Body of pancreas (tissue), 4 donors: ENCODE data around the gene LINS1. TPM values are rescaled to one million over a fixed set of nuclear protein-coding genes. Genes with fewer than 3 reads are reported as not detected.

Experiments used
- ATAC-seq: fragments of 150-250 bp; one replicate; pipeline ENCODE4 v1.9.1; 2016
- DNase-seq, 4 donors: peaks; one replicate each; pipeline ENCODE4 v3.0.0-alpha.2; 2019
- H3K27ac ChIP-seq, 4 donors: fragments of 200-600 bp; sonication (generic); 1 replicate in 3 of 4; 2 replicates in 1 of 4; pipeline versions ENCODE4 v1.5.1 to v1.6.1; 2016 to 2019; ENCODE audit warnings: mild to moderate bottlenecking in 1 of 4, mixed read lengths in 1 of 4, moderate library complexity in 1 of 4
- H3K27me3 ChIP-seq, 2 donors: fragments of 200-600 bp; sonication (generic); one replicate each; pipeline ENCODE4 v1.6.0; 2016; ENCODE audit warnings: mild to moderate bottlenecking in 1 of 2
- H3K36me3 ChIP-seq, 2 donors: fragments of 200-600 bp; sonication (generic); replicated peaks in 1 of 2; 2 replicates each; pipeline ENCODE4 v1.5.1; 2016; ENCODE audit warnings: low read depth in 2 of 2; ENCODE audit not compliant: insufficient read depth in 1 of 2
- H3K4me1 ChIP-seq: fragments of 200-600 bp; sonication (generic); one replicate; pipeline ENCODE4 v1.6.0; 2016
- H3K4me3 ChIP-seq, 2 donors: fragments of 200-600 bp; sonication (generic); 1 replicate in 1 of 2; 2 replicates in 1 of 2; pipeline ENCODE4 v1.5.1; 2016 to 2019
- H3K9me3 ChIP-seq, 3 donors: fragments of 200-600 bp; sonication (generic); 1 replicate in 2 of 3; 2 replicates in 1 of 3; pipeline ENCODE4 v1.5.1; 2016
- POLR2A ChIP-seq, 3 donors: fragments of 450-650 bp; IDR thresholded peaks; one replicate each; pipeline ENCODE4 v1.6.1; 2016; ENCODE audit warnings: antibody characterized with exemption in 3 of 3, mild to moderate bottlenecking in 2 of 3
- WGBS, 2 donors: methylation state at CpG; one replicate each; pipeline ENCODE4 v1.1.5; 2017; 5-methylcytosine and 5-hydroxymethylcytosine counted together
- intact Hi-C: fragments of 100-400 bp; cut with DNase I; formaldehyde crosslinking; loops from one replicate; pipeline ENCODE4 v1.15.1; 2023
- total RNA-seq, 2 donors: library from RNA; depleted of rRNA; stranded (reverse); fragments of >200 nt; gene quantifications; one replicate each; pipeline ENCODE4 v1.1.0, GENCODE V29; 2016
- TF ChIP-seq, protein P1 (sequence below), 7 experiments: fragments of 450-650 bp in 4 of 7; fragments of 200-600 bp in 3 of 7; sonication (generic) in 3 of 7; IDR thresholded peaks; one replicate each; pipeline ENCODE4 v1.5.1; 2016 to 2019; ENCODE audit warnings: antibody characterized with exemption in 7 of 7

LINS1 gene
- total RNA-seq, 2 donors from 2014 or later: 7.0 to 18.1 TPM

DNA sequence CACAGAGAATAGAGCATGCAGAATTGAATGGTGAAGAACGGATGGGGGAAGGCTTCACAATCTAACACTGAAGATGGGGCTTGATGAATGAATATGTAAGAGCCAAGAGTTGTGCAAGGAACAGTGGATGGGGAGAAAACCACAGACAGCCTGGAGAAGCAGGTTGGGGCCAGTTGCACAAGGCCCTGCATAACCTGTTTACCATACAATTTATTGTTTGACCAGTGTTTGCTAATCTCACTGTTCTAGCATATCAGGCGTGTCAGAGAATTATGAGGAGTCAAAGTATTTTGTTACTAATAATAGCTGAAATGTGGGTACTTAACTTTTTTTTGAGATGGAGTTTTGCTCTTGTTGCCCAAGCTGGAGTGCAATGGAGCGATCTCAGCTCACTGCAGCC is 36.4 kb downstream of the LINS1 start:
- no peak for ATAC-seq
- TF ChIP-seq, protein P1, sequence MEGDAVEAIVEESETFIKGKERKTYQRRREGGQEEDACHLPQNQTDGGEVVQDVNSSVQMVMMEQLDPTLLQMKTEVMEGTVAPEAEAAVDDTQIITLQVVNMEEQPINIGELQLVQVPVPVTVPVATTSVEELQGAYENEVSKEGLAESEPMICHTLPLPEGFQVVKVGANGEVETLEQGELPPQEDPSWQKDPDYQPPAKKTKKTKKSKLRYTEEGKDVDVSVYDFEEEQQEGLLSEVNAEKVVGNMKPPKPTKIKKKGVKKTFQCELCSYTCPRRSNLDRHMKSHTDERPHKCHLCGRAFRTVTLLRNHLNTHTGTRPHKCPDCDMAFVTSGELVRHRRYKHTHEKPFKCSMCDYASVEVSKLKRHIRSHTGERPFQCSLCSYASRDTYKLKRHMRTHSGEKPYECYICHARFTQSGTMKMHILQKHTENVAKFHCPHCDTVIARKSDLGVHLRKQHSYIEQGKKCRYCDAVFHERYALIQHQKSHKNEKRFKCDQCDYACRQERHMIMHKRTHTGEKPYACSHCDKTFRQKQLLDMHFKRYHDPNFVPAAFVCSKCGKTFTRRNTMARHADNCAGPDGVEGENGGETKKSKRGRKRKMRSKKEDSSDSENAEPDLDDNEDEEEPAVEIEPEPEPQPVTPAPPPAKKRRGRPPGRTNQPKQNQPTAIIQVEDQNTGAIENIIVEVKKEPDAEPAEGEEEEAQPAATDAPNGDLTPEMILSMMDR (IDR thresholded peaks at IDR 0.05): no peak
- no peak for TF ChIP-seq POLR2A (IDR thresholded peaks at IDR 0.05)
- WGBS, 2 donors: 73 to 77% methylated on average over 3 of the region's 3 CpGs

DNA sequence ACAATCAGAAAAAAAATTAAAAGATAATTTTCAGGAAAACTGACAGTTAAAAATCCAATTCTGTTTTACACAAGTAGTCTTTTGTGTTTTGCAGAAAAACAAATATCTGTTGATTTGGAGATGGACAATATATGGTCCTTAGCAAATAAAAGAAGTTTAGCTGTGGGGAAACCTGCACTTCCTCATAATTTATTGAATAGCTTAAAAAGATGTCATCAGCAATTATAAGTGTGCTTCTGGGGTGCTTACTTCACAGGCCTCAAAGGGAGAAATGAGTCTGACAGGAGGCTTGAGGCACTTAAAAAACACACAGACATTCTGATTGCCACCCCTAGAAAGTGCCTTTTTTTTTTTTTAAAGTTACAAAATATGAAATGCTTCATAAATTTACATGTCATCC is 41.7 kb downstream of the LINS1 start:
- no peak overlapping the region for H3K27ac ChIP-seq

More for the DNA sequence above, 36.4 kb downstream of the LINS1 start:
- intact Hi-C loops: no loop called here
- DNase-seq: no peak
- Histone ChIP-seq H3K36me3 (peaks cover 0 to 3% of the 10 kb centered on the region in 2 donors), H3K27me3 (no peaks in the 10 kb centered on the region), H3K4me3 (no peak overlapping the region), H3K4me1 (no peaks in the 10 kb centered on the region), H3K27ac (no peak overlapping the region), H3K9me3 (no peaks in the 10 kb centered on the region)

DNA sequence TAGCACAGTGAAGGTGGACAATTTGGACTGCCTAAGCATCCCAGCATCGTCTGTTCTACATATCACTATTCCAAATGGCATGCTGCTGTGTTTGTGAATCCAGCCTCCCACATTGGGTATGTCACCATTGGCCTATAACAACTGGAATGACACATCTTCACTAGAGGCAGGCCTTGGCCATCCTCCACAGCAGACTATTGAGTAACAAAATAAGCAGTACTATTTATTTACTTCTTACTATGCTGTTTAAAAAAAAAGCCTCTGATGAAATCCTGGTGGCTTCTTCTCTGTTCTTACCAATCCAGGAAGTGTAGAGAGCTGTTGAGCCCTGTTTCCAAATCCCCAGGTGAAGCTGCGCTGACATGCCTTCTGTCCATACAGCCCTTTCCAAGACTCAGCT is 42.7 kb downstream of the LINS1 start:
- Histone ChIP-seq H3K27me3 (no peaks in the 10 kb centered on the region), H3K9me3 (no peaks in the 10 kb centered on the region), H3K4me1 (no peaks in the 10 kb centered on the region), H3K4me3 (no peak overlapping the region), H3K27ac (no peak overlapping the region), H3K36me3 (no peaks in the 10 kb centered on the region)
- intact Hi-C loops: no loop called here
- TF ChIP-seq POLR2A (IDR thresholded peaks at IDR 0.05): no peak
- TF ChIP-seq, protein P1 (IDR thresholded peaks at IDR 0.05): no peak
- WGBS, 2 donors: 92 to 93% methylated on average over 2 of the region's 2 CpGs
- ATAC-seq (no peak), DNase-seq (peak in 2 of 4 donors; percentile 28 to 52)

More for the DNA sequence above, 41.7 kb downstream of the LINS1 start:
- Histone ChIP-seq H3K4me1 (no peaks in the 10 kb centered on the region), H3K27me3 (no peaks in the 10 kb centered on the region), H3K4me3 (no peak overlapping the region), H3K9me3 (no peaks in the 10 kb centered on the region), H3K36me3 (no peaks in the 10 kb centered on the region)
- TF ChIP-seq, protein P1 (IDR thresholded peaks at IDR 0.05): no peak
- TF ChIP-seq POLR2A (IDR thresholded peaks at IDR 0.05): no peak
- DNase-seq (no peak), ATAC-seq (no peak)
- intact Hi-C loops: no loop called here

DNA sequence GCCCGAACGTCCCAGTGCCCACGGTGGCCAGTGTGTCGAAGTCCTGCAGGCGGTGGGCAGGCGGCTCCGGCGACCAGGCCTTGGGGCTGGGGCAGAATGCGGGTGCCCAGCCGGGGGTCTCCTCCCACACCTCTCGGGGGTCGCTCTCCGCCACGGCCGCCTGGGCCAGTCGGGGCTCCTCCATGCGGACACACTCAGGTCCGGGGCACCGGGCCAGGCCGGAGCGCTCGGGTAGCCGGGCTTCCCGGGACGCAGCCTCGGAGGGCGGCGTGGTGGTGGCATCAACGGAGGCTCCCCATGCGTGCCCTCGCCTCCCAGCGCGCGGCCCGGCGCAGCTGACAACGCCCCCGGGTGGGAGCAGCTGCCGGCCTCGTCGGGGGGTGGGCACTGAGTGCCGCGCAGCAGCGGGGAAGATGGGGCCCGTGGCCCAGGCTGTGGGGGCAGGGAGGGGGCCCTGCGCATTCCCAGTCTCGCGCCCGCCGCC is 43.2 kb downstream of the LINS1 start:
- DNase-seq (no peak), ATAC-seq (no peak)
- Histone ChIP-seq H3K4me1 (no peaks in the 10 kb centered on the region), H3K9me3 (no peaks in the 10 kb centered on the region), H3K27ac (no peak overlapping the region), H3K4me3 (no peak overlapping the region), H3K27me3 (no peaks in the 10 kb centered on the region), H3K36me3 (no peaks in the 10 kb centered on the region)
- 95 to 96% methylated on average over 10 to 42 of the region's 50 CpGs for WGBS, 2 donors
- intact Hi-C loops: no loop called here
- TF ChIP-seq, protein P1 (IDR thresholded peaks at IDR 0.05): no peak
- TF ChIP-seq POLR2A (IDR thresholded peaks at IDR 0.05): no peak

DNA sequence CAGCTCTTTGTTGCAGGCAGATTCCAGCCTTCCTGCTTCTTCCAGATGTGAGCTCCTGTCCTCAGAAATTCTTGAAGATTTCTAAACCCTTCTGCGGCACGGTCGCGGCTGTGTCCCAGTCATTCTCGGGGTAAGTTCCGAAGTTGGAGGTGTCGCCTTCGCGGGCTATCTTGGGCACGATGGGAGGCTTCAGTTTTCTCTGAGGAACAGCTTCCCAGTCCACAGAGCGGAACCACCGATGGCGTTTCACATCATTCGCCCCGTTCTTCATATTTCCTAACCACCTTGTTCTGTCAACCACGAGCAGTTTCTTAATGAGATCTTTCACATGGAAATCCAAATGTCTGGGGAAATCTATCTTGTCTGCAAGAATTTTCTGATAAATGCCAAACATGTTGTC is 48.5 kb downstream of the LINS1 start:
- Histone ChIP-seq H3K27ac (no peak overlapping the region), H3K4me3 (no peak overlapping the region), H3K9me3 (no peaks in the 10 kb centered on the region), H3K36me3 (no peaks in the 10 kb centered on the region), H3K4me1 (no peaks in the 10 kb centered on the region), H3K27me3 (no peaks in the 10 kb centered on the region)
- ATAC-seq (no peak), DNase-seq (no peak)
- TF ChIP-seq POLR2A (IDR thresholded peaks at IDR 0.05): no peak
- TF ChIP-seq, protein P1 (IDR thresholded peaks at IDR 0.05): no peak
- WGBS, 2 donors: 91% methylated on average over 16 of the region's 16 CpGs
- intact Hi-C loops: no loop called here
